ENCODE results near the gene TPPP2.

- TF ChIP-seq EZH2phosphoT487 (IDR thresholded peaks at IDR 0.05; ENCODE audit: insufficient read depth, low read depth), result no peak
- TF ChIP-seq EZH2 (IDR thresholded peaks at IDR 0.05; ENCODE audit: insufficient read depth, poor library complexity, severe bottlenecking), result no peak
Observed at GRCh38 chr14:21011136-21011535, 18.9 kb upstream of the TPPP2 start.

Data from GM23248 (cell line).